ENCODE data around the gene DNAJB4.

DNA sequence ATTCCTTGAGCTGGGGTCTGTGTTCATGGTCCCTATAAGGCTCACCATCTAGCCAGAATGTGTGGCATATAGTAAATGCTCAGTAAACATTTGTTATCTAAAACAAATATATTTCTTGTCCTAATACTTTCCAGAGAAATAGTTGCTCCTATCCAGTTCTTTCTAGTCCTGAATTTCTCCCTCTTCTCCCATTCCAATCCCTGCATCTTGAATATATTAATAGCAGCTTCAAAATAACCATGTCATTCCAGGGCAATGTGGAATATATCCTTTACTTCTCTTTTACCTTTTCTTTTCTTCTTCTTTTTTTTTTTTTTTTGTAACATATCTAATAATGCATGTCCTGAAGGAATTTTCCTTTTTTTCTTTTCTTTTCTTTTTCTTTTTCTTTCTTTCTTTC, 10.4 kb downstream of the DNAJB4 start:
- TF ChIP-seq, protein P1, sequence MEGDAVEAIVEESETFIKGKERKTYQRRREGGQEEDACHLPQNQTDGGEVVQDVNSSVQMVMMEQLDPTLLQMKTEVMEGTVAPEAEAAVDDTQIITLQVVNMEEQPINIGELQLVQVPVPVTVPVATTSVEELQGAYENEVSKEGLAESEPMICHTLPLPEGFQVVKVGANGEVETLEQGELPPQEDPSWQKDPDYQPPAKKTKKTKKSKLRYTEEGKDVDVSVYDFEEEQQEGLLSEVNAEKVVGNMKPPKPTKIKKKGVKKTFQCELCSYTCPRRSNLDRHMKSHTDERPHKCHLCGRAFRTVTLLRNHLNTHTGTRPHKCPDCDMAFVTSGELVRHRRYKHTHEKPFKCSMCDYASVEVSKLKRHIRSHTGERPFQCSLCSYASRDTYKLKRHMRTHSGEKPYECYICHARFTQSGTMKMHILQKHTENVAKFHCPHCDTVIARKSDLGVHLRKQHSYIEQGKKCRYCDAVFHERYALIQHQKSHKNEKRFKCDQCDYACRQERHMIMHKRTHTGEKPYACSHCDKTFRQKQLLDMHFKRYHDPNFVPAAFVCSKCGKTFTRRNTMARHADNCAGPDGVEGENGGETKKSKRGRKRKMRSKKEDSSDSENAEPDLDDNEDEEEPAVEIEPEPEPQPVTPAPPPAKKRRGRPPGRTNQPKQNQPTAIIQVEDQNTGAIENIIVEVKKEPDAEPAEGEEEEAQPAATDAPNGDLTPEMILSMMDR (IDR thresholded peaks at IDR 0.05) = no peak
- no peak for TF ChIP-seq POLR2A (IDR thresholded peaks at IDR 0.05)

Measured in testis (tissue), 2 donors.